ENCODE results near the gene CRYZL1.
"Not testable (repeated sequence)": the region's sequence is repeated elsewhere in the genome, so short reads cannot be mapped to it uniquely, and the experiment has no call there.

CRYZL1 gene

DNA sequence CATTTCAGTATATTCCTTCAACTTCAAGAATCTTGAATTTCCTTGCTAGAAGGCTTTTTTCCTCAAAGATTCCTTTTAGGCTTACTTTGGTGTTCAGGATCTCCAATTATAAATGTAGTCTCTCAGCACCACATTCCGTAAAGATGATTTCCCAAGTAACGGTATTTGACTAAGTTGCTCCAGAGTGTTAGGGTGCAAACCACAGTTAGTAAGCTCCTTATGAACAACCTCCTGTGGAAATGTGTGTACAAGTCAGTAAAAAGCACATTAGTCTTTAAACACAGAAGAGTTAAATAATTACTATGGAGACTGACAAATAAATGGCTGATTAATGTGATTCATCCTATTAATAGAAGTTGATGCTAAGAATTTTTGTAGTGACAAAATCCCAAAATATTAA lies 63.3 kb downstream of the CRYZL1 start:
- H3K4me3 Mint-ChIP-seq: no peak overlapping the region
- H3K36me3 Mint-ChIP-seq: peaks cover 9 to 24% of the 10 kb centered on the region in 2 donors
- DNase-seq (no peak), ATAC-seq (replicated peaks) (no peak)
- no peaks in the 10 kb centered on the region for H3K9me3 Mint-ChIP-seq
- no peak overlapping the region for H3K27ac Mint-ChIP-seq
- H3K4me1 Mint-ChIP-seq: no peaks in the 10 kb centered on the region
- H3K27me3 Mint-ChIP-seq: no peaks in the 10 kb centered on the region

DNA sequence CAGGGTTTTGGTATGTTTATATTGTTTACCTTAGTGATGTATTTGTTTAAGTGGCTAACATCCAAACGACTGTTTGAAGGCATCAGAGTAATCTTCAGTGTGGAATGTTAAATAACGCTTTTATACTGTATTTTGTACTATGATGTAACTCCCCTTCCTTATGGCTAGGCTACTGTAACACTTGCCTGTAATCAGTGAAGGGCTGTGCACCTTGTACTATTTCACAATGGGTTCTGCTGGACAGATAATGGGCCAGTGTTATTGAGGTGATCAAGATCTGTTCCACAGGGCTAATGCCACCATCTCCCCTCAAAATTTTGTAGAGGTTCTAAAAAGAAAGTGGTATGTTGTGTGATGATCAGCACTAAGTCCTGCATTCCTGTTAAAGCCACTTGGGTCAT lies 64.8 kb downstream of the CRYZL1 start:
- not testable (repeated sequence) for H3K27me3 Mint-ChIP-seq; DNase-seq; H3K9me3 Mint-ChIP-seq; H3K4me3 Mint-ChIP-seq; ATAC-seq (replicated peaks); H3K4me1 Mint-ChIP-seq; H3K27ac Mint-ChIP-seq
- peaks cover 11 to 31% of the 10 kb centered on the region in 2 donors for H3K36me3 Mint-ChIP-seq

DNA sequence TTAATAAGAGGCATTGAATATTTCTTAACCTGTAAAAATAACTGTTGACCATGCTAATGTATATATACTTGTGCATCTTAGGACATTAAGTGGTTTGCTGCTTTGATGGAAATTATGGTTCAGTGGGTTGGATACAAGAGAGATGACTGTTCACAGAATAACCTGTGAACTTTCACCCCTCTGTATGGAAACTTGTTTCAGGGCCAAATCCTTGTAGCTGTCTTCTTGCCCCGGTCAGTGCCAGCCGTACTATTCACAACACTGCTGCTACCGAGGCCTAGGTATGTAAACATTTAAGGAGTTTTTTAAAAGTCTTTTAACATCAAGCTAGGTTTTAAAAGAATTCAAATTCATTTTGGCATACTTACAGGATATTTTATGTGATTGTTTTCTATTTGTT lies 69.2 kb downstream of the CRYZL1 start:
- Mint-ChIP-seq H3K9me3 (no peaks in the 10 kb centered on the region), H3K4me3 (no peak overlapping the region), H3K36me3 (peaks cover 22 to 37% of the 10 kb centered on the region in 2 donors), H3K4me1 (peaks cover 9 to 11% of the 10 kb centered on the region in 2 donors), H3K27me3 (no peaks in the 10 kb centered on the region), H3K27ac (no peak overlapping the region)
- DNase-seq (no peak), ATAC-seq (replicated peaks) (no peak)

DNA sequence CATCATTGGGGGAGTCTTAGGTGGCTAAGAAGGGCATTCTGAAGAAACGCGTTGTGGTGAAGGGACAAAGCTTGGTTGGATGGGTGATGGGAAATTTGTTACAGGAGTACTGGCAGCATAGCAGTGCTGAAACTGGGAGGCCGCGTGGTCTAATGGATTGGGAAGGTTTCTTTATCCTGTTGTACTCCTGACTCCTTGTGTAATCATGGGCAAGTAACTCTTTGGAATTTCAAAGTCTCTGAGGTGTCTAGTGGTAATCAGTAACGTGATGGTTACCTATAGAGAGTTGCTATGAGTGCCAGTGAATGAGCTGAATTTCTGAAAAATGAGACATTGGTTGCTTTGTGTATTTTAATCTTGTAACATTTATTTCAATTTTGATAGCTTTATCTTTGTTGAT lies 71.5 kb downstream of the CRYZL1 start:
- Mint-ChIP-seq H3K4me3 (no peak overlapping the region), H3K27ac (peak overlapping the region; percentile 85), H3K9me3 (no peaks in the 10 kb centered on the region), H3K27me3 (no peaks in the 10 kb centered on the region), H3K4me1 (peaks cover 9 to 11% of the 10 kb centered on the region in 2 donors), H3K36me3 (peaks cover 19 to 31% of the 10 kb centered on the region in 2 donors)
- DNase-seq (no peak), ATAC-seq (replicated peaks) (no peak)

DNA sequence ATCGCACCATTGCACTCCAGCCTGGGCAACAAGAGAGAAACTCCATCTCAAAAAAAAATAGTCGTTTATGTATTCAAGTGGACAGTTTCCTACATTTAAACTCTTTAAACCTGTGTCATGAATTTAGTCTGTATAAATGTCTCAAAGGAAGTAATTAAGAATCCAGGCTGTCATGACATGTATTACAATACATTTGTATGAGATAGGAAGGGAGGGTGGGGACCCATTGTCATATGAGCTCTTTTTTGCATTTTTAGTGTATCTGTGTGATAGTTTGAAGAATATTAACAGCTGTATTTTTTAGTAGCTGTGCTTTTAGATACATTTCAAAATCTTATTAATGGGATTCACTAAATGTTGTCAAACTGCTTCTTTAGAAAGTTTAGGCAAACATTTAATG lies 73.1 kb downstream of the CRYZL1 start:
- ATAC-seq (replicated peaks): no peak
- H3K4me3 Mint-ChIP-seq: no peak overlapping the region
- no peak overlapping the region for H3K27ac Mint-ChIP-seq
- peaks cover 9 to 11% of the 10 kb centered on the region in 2 donors for H3K4me1 Mint-ChIP-seq
- H3K36me3 Mint-ChIP-seq: peaks cover 22 to 27% of the 10 kb centered on the region in 2 donors
- no peaks in the 10 kb centered on the region for H3K9me3 Mint-ChIP-seq
- no peaks in the 10 kb centered on the region for H3K27me3 Mint-ChIP-seq
- DNase-seq: no peak

DNA sequence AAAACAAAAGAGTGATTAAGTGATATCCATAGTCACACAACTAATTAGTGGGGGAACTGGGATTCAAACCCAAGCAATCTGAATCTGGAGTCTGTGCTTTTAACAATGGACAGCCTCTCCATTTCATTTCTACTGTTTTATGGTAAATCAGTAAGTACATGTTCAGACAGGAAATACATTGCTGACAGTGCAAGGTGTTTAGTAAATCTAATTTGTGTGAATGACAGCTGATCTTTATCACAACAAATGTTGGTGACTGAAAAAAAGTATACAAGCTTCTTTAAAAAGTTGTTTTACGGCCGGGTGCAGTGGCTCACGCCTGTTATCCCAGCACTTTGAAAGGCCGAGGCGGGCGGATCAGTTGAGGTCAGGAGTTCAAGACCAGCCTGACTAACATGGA lies 73.6 kb downstream of the CRYZL1 start:
- no peak overlapping the region for H3K27ac Mint-ChIP-seq
- peaks cover 9 to 11% of the 10 kb centered on the region in 2 donors for H3K4me1 Mint-ChIP-seq
- no peaks in the 10 kb centered on the region for H3K9me3 Mint-ChIP-seq
- H3K36me3 Mint-ChIP-seq: peaks cover 22 to 23% of the 10 kb centered on the region in 2 donors
- no peak overlapping the region for H3K4me3 Mint-ChIP-seq
- no peak for ATAC-seq (replicated peaks)
- H3K27me3 Mint-ChIP-seq: no peaks in the 10 kb centered on the region
- DNase-seq: no peak

DNA sequence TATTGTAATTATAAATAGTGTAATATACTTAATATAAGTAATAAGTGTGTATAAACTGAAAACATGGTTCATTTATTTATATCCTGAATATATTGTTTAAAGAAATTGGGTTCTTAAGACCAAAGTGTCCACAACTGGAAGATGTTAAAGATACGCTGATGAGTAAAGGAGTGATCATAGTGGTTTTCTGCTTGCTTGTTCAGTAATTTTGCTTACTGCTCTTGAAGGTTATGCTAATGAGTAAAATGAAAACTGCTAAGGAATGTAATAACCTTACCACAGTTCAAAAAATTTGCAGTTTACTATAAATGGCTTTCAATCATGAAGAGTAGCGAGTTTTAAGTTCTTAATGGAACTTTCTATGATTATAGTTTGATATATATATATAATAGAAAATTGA lies 75.0 kb downstream of the CRYZL1 start:
- no peak overlapping the region for H3K27ac Mint-ChIP-seq
- no peak for DNase-seq
- peaks cover 9 to 12% of the 10 kb centered on the region in 2 donors for H3K4me1 Mint-ChIP-seq
- ATAC-seq (replicated peaks): no peak
- no peaks in the 10 kb centered on the region for H3K9me3 Mint-ChIP-seq
- peaks cover 19 to 20% of the 10 kb centered on the region in 2 donors for H3K36me3 Mint-ChIP-seq
- H3K27me3 Mint-ChIP-seq: no peaks in the 10 kb centered on the region
- H3K4me3 Mint-ChIP-seq: no peak overlapping the region

DNA sequence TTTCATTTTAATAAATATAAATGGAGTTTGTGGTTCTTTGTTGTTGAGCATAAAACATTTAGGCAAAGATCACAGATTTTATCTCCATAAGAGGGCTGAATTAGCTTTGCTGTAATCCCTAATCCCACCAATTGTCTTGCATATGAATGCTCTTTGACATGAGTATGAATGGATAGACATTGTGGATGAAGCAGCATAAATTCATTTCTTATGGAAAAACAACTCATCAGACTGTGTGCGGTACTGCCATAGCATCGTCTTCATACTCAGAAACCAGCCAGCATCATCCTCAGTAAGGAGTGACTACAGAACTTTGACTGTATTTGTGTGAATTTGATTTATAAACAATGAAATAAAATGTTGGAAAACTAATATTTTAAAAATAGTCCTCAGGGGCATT lies 79.2 kb downstream of the CRYZL1 start:
- ATAC-seq (replicated peaks): no peak
- no peaks in the 10 kb centered on the region for H3K9me3 Mint-ChIP-seq
- H3K4me3 Mint-ChIP-seq: no peak overlapping the region
- H3K36me3 Mint-ChIP-seq: peaks cover 20 to 33% of the 10 kb centered on the region in 2 donors
- peaks cover 9 to 11% of the 10 kb centered on the region in 2 donors for H3K4me1 Mint-ChIP-seq
- no peak overlapping the region for H3K27ac Mint-ChIP-seq
- no peaks in the 10 kb centered on the region for H3K27me3 Mint-ChIP-seq
- no peak for DNase-seq

DNA sequence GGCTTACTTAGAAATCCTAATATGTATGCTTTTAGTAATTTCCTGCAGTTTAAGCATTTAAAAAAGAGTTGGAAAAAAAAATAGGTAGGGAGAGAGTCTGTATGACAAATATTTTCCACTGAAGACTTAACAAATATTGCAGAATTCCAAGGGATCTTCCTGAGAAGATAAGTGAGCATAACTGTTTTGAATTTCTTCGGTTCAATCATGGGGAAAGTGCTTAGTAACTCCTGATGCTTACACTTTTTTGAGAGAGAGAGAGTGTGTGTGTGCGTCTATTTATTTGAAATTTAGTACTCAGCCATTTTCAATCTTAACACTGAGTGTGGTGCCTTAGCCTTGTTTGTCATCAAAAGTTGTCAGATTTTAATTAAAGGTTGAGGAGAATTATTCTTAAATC lies 80.2 kb downstream of the CRYZL1 start:
- Mint-ChIP-seq H3K27ac (peak overlapping the region; percentile 44), H3K4me1 (peaks cover 14 to 16% of the 10 kb centered on the region in 2 donors), H3K9me3 (no peaks in the 10 kb centered on the region), H3K36me3 (peaks cover 25 to 44% of the 10 kb centered on the region in 2 donors), H3K27me3 (no peaks in the 10 kb centered on the region), H3K4me3 (no peak overlapping the region)
- ATAC-seq (replicated peaks) (no peak), DNase-seq (no peak)

DNA sequence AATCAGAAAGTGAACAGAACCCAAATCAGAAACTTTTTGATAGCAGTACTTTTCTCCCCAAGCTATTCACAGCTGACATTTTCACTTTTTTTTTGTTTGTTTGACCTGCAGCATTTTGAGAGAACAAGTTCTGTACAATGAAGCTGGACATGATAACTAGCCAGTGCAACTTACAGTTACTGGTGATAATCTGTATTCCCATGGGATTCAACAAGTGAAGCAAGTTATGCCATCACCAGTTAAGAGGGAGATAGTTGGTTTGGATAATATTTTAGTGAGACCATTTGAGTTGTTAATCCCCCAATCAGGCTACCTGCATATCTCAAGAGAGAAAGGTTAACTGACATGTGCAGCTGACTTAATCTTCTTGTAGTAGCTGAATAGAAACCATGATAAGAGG lies 80.6 kb downstream of the CRYZL1 start:
- no peak overlapping the region for H3K4me3 Mint-ChIP-seq
- H3K36me3 Mint-ChIP-seq: peaks cover 29 to 48% of the 10 kb centered on the region in 2 donors
- peaks cover 18 to 20% of the 10 kb centered on the region in 2 donors for H3K4me1 Mint-ChIP-seq
- DNase-seq: no peak
- peak overlapping the region; percentile 44 for H3K27ac Mint-ChIP-seq
- no peak for ATAC-seq (replicated peaks)
- no peaks in the 10 kb centered on the region for H3K27me3 Mint-ChIP-seq
- no peaks in the 10 kb centered on the region for H3K9me3 Mint-ChIP-seq

DNA sequence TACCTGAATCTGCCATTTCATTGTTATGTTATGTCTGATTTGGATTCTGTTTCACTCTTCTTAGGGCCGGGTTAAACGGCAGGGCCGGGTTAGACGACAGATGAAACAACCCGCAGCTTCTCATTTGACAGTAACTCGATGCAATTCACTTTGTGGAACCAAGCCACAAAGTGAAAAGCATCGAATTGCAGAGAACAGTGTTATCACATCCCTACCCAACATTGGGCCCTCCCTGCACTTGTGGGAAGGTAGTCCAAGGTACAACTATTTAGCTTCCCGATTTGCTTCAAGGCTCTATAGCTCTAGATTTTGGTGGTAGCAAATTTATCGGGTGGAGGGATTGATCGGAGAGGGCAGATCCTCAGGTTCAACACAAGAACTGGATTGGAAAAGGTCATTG lies 81.7 kb downstream of the CRYZL1 start:
- ATAC-seq (replicated peaks) (no peak), DNase-seq (no peak)
- H3K27me3 Mint-ChIP-seq: no peaks in the 10 kb centered on the region
- H3K36me3 Mint-ChIP-seq: peaks cover 36 to 53% of the 10 kb centered on the region in 2 donors
- H3K27ac Mint-ChIP-seq: no peak overlapping the region
- no peak overlapping the region for H3K4me3 Mint-ChIP-seq
- H3K9me3 Mint-ChIP-seq: no peaks in the 10 kb centered on the region
- peaks cover 19 to 27% of the 10 kb centered on the region in 2 donors for H3K4me1 Mint-ChIP-seq

DNA sequence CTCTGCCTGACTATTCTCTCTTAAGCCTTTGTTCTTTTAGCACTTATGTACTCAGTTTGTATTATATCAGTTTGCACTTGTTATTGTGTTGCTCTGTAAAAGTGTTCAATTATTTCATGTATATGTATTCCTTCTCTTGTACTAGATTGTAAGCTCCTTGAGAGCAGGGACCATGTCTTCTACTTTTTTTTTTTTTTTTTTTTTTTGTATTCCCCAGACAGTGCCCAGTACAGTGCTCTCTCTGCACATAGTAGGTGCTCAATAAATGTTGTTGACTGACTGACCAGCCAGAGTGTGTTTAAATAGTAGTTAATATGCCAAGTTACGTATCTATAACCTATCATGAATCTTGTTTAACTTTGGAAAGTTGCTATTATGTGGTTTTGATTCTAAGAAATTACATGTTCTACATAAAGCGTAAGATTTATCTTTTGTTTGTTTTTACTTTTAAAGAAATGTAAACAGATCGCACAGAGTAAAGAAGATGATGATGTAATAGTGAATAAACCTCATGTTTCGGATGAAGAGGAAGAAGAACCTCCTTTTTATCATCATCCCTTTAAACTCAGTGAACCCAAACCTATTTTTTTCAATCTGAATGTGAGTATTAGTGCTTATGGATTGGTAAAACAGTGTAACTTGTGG lies 82.6 kb downstream of the CRYZL1 start:
- Mint-ChIP-seq H3K9me3 (no peaks in the 10 kb centered on the region), H3K27ac (no peak overlapping the region), H3K4me3 (no peak overlapping the region), H3K4me1 (peaks cover 25 to 34% of the 10 kb centered on the region in 2 donors), H3K36me3 (peaks cover 42 to 63% of the 10 kb centered on the region in 2 donors), H3K27me3 (no peaks in the 10 kb centered on the region)
- no peak for DNase-seq
- ATAC-seq (replicated peaks): no peak

DNA sequence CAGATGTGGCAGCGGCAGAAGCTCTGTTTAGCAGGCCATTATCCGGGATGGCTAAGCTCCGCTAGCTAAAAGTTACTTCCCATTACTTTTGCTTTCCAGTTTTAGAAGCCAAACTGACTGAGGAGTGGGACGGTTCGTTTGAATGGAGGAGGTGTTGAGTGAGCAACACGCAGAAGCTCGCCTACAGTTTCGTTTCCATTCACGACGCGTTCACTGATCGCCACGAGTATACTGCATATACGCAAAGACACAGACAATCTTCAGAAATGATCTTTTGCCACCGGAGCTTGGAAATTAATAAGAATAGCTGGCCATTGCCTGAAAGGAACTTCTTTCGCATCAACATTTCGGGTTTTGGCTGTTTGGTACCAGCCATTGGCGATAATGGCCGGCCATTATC lies 84.1 kb downstream of the CRYZL1 start:
- Mint-ChIP-seq H3K27ac (no peak overlapping the region), H3K4me3 (no peak overlapping the region), H3K9me3 (no peaks in the 10 kb centered on the region), H3K36me3 (peaks cover 45 to 67% of the 10 kb centered on the region in 2 donors), H3K27me3 (no peaks in the 10 kb centered on the region), H3K4me1 (peaks cover 30 to 38% of the 10 kb centered on the region in 2 donors)
- ATAC-seq (replicated peaks) (no peak), DNase-seq (no peak)

DNA sequence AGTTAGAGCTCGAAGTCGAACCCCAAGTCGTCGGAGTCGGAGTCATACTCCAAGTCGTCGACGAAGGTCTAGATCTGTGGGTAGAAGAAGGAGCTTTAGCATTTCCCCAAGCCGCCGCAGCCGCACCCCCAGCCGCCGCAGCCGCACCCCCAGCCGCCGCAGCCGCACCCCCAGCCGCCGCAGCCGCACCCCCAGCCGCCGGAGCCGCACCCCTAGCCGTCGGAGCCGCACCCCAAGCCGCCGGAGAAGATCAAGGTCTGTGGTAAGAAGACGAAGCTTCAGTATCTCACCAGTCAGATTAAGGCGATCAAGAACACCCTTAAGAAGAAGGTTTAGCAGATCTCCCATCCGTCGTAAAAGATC lies 86.6 kb downstream of the CRYZL1 start:
- DNase-seq (no peak), ATAC-seq (replicated peaks) (no peak)
- Mint-ChIP-seq H3K27me3 (no peaks in the 10 kb centered on the region), H3K4me1 (peaks cover 26 to 32% of the 10 kb centered on the region in 2 donors), H3K27ac (peak overlapping the region; percentile 62), H3K4me3 (peak overlapping the region in 1 of 2 donors; percentile 26), H3K9me3 (no peaks in the 10 kb centered on the region), H3K36me3 (peaks cover 44 to 61% of the 10 kb centered on the region in 2 donors)

DNA sequence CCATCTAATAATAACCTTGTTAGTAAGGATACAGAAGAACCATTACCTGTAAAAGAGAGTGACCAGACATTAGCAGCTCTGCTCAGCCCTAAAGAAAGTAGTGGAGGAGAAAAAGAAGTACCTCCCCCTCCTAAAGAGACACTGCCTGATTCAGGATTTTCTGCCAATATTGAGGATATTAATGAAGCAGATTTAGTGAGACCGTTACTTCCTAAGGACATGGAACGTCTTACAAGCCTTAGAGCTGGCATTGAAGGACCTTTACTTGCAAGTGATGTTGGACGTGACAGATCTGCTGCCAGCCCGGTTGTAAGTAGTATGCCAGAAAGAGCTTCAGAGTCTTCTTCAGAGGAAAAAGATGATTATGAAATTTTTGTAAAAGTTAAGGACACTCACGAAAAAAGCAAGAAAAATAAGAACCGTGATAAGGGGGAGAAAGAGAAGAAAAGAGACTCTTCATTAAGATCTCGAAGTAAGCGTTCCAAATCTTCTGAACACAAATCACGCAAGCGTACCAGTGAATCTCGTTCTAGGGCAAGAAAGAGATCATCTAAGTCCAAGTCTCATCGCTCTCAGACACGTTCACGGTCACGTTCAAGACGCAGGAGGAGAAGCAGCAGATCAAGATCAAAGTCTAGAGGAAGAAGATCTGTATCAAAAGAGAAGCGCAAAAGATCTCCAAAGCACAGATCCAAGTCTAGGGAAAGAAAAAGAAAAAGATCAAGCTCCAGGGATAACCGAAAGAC lies 87.1 kb downstream of the CRYZL1 start:
- H3K27ac Mint-ChIP-seq: peak overlapping the region; percentile 62
- H3K4me3 Mint-ChIP-seq: peak overlapping the region; percentile 9 to 26
- DNase-seq (no peak), ATAC-seq (replicated peaks) (no peak)
- no peaks in the 10 kb centered on the region for H3K9me3 Mint-ChIP-seq
- H3K36me3 Mint-ChIP-seq: peaks cover 44 to 63% of the 10 kb centered on the region in 2 donors
- no peaks in the 10 kb centered on the region for H3K27me3 Mint-ChIP-seq
- peaks cover 24 to 35% of the 10 kb centered on the region in 2 donors for H3K4me1 Mint-ChIP-seq

All from stimulated activated naive B cell treated with anti-CD40 and anti-IgM and Interleukin-4, amounts not matched to agents 10 μg/mL and 1 μg/mL and 100 μg/mL, for 72 hours (primary cell).